ENCODE measurements around the gene OR51A4.
"Not testable (repeated sequence)": the region's sequence is repeated elsewhere in the genome, so short reads cannot be mapped to it uniquely, and the experiment has no call there.

The OR51A4 gene

GRCh38 chr11:4947505-4947904, at the start of gene OR51A4:
Gene OR51A4, minus strand, starts transcription at chr11:4947605. Its CDS starts 505 bp downstream, at chr11:4947100.
- no peak for DNase-seq

GRCh38 chr11:4994551-4994950, 47.1 kb upstream of the OR51A4 start, which contains the start of gene OR51L1:
Gene OR51L1, plus strand, starts transcription at chr11:4994851. Its CDS starts 4,132 bp downstream, at chr11:4998983.
- DNase-seq, result no peak

- DNase-seq, result peak; percentile 30
Measured at GRCh38 chr11:4991060-4991459, 43.7 kb upstream of the OR51A4 start.

GRCh38 chr11:4983841-4984240, 36.4 kb upstream of the OR51A4 start:
- no peak for DNase-seq

GRCh38 chr11:4982678-4983077, 35.3 kb upstream of the OR51A4 start:
- DNase-seq, result peak; percentile 3

GRCh38 chr11:4979036-4979435, 31.6 kb upstream of the OR51A4 start:
- no peak for DNase-seq

GRCh38 chr11:4975436-4975835, 28.0 kb upstream of the OR51A4 start:
- DNase-seq, result no peak

GRCh38 chr11:4962816-4963215, 15.4 kb upstream of the OR51A4 start:
- DNase-seq, result no peak

- DNase-seq, result peak; percentile 52
Measured at GRCh38 chr11:4960877-4961276, 13.5 kb upstream of the OR51A4 start.

GRCh38 chr11:4957396-4957795, 10.0 kb upstream of the OR51A4 start:
- no peak for DNase-seq

GRCh38 chr11:4955613-4956012, 8.2 kb upstream of the OR51A4 start, which contains the start of gene OR51A2:
Gene OR51A2, minus strand, starts transcription at chr11:4955713. Its CDS starts 0 bp downstream, at chr11:4955713.
- not testable (repeated sequence) for DNase-seq

- no peak for DNase-seq
Measured at GRCh38 chr11:4936745-4937144, 10.7 kb downstream of the OR51A4 start.

GRCh38 chr11:4932751-4933150, 14.7 kb downstream of the OR51A4 start:
- DNase-seq, result no peak

GRCh38 chr11:4926608-4927007, 20.8 kb downstream of the OR51A4 start:
- no peak for DNase-seq

- DNase-seq, result no peak
Measured at GRCh38 chr11:4924239-4924638, 23.2 kb downstream of the OR51A4 start, which contains the start of gene OR51G1. Gene OR51G1, minus strand, starts transcription at chr11:4924339. Its CDS starts 0 bp downstream, at chr11:4924339.

- no peak for DNase-seq
Measured at GRCh38 chr11:4922304-4922703, 25.1 kb downstream of the OR51A4 start.

- no peak for DNase-seq
Measured at GRCh38 chr11:4921796-4922195, 25.6 kb downstream of the OR51A4 start.

GRCh38 chr11:4919250-4919649, 28.2 kb downstream of the OR51A4 start, which contains the start of gene OR51G2:
Gene OR51G2, minus strand, starts transcription at chr11:4919350. Its CDS starts 3,687 bp downstream, at chr11:4915663.
- no peak for DNase-seq

GRCh38 chr11:4916581-4916980, 30.8 kb downstream of the OR51A4 start:
- no peak for DNase-seq

- DNase-seq, result no peak
Measured at GRCh38 chr11:4903484-4903883, 43.9 kb downstream of the OR51A4 start, which contains the start of gene OR51A7. Gene OR51A7, plus strand, starts transcription at chr11:4903783. Its CDS starts 3,587 bp downstream, at chr11:4907370.

Measured in NCI-H146 (cell line).